ENCODE results near the gene TSC2.

TSC2 gene

GRCh38 chr16:2023092-2024031 lies 24.4 kb upstream of the TSC2 start:
- H3K27ac ChIP-seq: peak overlapping the region; percentile 61
- TF ChIP-seq, protein P1, sequence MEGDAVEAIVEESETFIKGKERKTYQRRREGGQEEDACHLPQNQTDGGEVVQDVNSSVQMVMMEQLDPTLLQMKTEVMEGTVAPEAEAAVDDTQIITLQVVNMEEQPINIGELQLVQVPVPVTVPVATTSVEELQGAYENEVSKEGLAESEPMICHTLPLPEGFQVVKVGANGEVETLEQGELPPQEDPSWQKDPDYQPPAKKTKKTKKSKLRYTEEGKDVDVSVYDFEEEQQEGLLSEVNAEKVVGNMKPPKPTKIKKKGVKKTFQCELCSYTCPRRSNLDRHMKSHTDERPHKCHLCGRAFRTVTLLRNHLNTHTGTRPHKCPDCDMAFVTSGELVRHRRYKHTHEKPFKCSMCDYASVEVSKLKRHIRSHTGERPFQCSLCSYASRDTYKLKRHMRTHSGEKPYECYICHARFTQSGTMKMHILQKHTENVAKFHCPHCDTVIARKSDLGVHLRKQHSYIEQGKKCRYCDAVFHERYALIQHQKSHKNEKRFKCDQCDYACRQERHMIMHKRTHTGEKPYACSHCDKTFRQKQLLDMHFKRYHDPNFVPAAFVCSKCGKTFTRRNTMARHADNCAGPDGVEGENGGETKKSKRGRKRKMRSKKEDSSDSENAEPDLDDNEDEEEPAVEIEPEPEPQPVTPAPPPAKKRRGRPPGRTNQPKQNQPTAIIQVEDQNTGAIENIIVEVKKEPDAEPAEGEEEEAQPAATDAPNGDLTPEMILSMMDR (IDR thresholded peaks at IDR 0.05): peak; percentile 94
- no peak for TF ChIP-seq ZFX (IDR thresholded peaks at IDR 0.05; ENCODE audit: borderline replicate concordance)

DNA sequence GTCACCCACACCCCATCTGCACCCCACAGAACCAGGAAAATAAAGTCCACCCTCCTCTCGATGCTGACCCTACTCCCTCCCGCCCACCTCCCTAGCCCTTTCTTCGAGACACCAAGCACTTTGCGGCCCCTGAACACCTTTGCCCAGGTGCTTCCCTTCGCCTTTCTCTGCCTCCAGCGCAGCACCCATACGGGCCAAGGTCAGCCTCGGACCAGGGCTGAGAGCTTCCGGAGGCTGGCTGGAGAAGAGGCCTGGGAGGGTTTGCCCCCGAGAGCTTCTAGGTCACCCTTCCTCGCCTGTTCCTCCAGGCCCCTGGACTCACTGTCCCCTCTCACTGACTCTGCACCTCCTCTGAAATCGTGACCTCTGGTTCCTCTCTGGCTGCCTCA lies 23.8 kb upstream of the TSC2 start:
- H3K27ac ChIP-seq: no peak overlapping the region
- TF ChIP-seq, protein P1 (IDR thresholded peaks at IDR 0.05): no peak
- no peak for TF ChIP-seq ZFX (IDR thresholded peaks at IDR 0.05; ENCODE audit: borderline replicate concordance)

DNA sequence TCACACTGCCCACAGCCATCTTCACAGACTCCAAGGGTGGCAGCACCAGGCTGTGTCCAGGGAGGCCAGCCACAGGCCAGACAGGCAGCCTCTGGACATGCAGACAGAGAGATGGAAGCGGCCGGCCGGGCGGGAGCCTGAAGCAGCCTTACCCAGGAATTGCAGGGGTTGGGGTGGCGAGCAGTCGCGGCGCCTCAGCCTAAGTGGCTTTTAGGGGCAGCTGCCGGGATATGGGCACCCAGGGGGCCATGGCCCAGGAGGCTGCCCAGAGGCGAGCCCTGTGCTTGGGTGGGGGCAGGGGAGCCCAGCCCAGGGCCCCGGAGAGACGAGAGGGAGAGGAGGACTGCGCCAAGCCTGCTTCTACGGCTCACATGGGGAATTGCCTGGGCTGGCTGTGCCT lies 22.5 kb upstream of the TSC2 start:
- no peak overlapping the region for H3K27ac ChIP-seq
- TF ChIP-seq, protein P1 (IDR thresholded peaks at IDR 0.05): no peak
- no peak for TF ChIP-seq ZFX (IDR thresholded peaks at IDR 0.05; ENCODE audit: borderline replicate concordance)

DNA sequence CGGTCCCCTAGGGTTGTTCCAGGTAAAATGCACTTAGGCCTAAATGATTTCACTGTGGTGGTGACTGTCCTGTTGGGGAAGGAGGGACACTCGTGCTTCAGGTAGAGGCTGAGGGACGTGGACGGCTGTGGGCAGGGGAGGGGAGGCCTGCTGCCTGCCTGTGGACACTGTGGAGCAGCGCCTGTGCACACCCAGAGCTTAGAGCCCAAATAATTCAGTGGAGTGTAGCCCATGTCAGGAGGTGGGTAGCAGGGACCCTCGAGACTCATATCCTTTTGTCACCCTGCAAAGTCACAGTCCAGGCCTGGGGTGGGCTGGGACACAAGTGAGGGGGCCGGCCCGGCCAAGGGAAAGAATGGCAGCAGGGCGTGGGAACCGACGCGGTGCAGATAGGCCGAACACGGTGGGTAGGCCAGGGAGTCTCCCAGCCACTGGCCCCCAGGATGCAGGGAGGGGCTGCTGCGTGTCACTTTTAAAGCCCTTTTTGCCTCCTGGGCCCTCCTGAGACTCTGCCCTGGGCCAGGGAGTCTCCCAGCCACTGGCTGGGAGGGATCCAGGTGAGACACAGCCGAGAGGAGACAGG lies 21.8 kb upstream of the TSC2 start:
- H3K27ac ChIP-seq: 0 out of 2 replicates have a peak overlapping the region, but pooled peaks have one; percentile 80
- TF ChIP-seq ZFX (IDR thresholded peaks at IDR 0.05; ENCODE audit: borderline replicate concordance): no peak
- TF ChIP-seq, protein P1 (IDR thresholded peaks at IDR 0.05): no peak

GRCh38 chr16:2026461-2027023 lies 21.2 kb upstream of the TSC2 start, which contains the start of gene NHERF2:
NHERF2 (plus strand) TSS chr16:2026902; CDS start chr16:2027006, 104 bp downstream.
- TF ChIP-seq, protein P1 (IDR thresholded peaks at IDR 0.05): no peak
- no peak for TF ChIP-seq ZFX (IDR thresholded peaks at IDR 0.05; ENCODE audit: borderline replicate concordance)
- H3K27ac ChIP-seq: peak within 1 kb of the TSS; percentile 80

- TF ChIP-seq ZFX (IDR thresholded peaks at IDR 0.05; ENCODE audit: borderline replicate concordance): no peak
- TF ChIP-seq, protein P1 (IDR thresholded peaks at IDR 0.05): peak; percentile 15; the same call in 1 of the 2 replicates
- peak overlapping the region; percentile 80 for H3K27ac ChIP-seq
These were observed 20.5 kb upstream of the TSC2 start for GRCh38 chr16:2027024-2028010.

All from 22Rv1 (cell line).